ENCODE results near the gene GRPR.
"Not testable (repeated sequence)": the region's sequence is repeated elsewhere in the genome, so short reads cannot be mapped to it uniquely, and the experiment has no call there.

The GRPR gene

GRCh38 chrX:16142246-16142558, 18.8 kb downstream of the GRPR start:
- H3K27ac ChIP-seq = no peak overlapping the region
- TF ChIP-seq, protein P1, sequence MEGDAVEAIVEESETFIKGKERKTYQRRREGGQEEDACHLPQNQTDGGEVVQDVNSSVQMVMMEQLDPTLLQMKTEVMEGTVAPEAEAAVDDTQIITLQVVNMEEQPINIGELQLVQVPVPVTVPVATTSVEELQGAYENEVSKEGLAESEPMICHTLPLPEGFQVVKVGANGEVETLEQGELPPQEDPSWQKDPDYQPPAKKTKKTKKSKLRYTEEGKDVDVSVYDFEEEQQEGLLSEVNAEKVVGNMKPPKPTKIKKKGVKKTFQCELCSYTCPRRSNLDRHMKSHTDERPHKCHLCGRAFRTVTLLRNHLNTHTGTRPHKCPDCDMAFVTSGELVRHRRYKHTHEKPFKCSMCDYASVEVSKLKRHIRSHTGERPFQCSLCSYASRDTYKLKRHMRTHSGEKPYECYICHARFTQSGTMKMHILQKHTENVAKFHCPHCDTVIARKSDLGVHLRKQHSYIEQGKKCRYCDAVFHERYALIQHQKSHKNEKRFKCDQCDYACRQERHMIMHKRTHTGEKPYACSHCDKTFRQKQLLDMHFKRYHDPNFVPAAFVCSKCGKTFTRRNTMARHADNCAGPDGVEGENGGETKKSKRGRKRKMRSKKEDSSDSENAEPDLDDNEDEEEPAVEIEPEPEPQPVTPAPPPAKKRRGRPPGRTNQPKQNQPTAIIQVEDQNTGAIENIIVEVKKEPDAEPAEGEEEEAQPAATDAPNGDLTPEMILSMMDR (IDR thresholded peaks at IDR 0.05) = no peak
- no peak overlapping the region for H3K4me3 ChIP-seq
- no peak for DNase-seq (ENCODE audit: low spot score)

- TF ChIP-seq, protein P1 (IDR thresholded peaks at IDR 0.05) = no peak
- no peak for DNase-seq (ENCODE audit: low spot score)
- no peak overlapping the region for H3K27ac ChIP-seq
- no peak overlapping the region for H3K4me3 ChIP-seq
Measured at GRCh38 chrX:16143968-16144367, 20.6 kb downstream of the GRPR start.

GRCh38 chrX:16144420-16144819, 21.1 kb downstream of the GRPR start:
- DNase-seq (ENCODE audit: low spot score) = no peak
- TF ChIP-seq, protein P1 (IDR thresholded peaks at IDR 0.05) = no peak
- no peak overlapping the region for H3K4me3 ChIP-seq
- H3K27ac ChIP-seq = no peak overlapping the region

- DNase-seq (ENCODE audit: low spot score); H3K27ac ChIP-seq; H3K4me3 ChIP-seq: not testable (repeated sequence)
Measured at GRCh38 chrX:16145093-16145492, 21.7 kb downstream of the GRPR start.

DNA sequence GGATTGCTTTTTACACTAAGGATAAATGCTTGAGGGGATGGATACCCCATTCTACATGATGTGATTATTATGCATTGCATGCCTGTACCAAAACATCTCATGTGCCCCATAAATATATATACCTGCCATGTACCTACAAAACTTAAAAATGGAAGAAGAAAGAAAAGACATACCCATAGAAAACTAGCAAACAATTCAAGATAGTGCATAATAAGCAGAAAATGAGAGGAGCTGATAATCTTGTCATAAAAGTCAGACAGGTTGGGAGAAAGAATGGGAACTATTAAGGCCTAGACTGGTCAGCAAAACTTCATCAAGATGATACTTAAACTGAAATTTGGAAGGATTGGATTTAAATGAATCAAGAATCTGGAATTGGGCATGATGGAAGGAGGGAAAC, 22.3 kb downstream of the GRPR start:
- DNase-seq (ENCODE audit: low spot score) = no peak
- Histone ChIP-seq H3K4me3 (no peak overlapping the region), H3K27ac (no peak overlapping the region)
- TF ChIP-seq, protein P1 (IDR thresholded peaks at IDR 0.05) = no peak

DNA sequence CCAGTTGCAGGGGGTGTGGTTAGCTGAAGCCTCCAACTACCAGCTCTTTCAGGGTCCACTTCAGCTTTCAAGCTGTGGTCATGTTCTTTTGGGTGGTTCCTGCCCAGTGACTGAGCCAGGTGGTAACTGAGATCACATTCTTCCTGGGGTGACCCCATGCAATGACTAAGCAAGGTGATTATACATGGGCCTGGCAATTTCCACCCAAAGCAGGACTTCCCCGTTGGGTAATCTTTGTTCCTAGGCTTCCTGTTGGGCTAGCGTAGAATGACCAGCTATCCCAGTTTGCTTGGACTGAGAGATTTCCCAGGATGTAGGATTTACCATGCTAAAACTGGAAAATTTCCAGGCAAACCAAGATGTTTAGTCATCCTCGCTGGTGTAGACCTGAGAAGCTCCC, 25.5 kb downstream of the GRPR start:
- TF ChIP-seq, protein P1 (IDR thresholded peaks at IDR 0.05) = no peak
- H3K4me3 ChIP-seq = no peak overlapping the region
- DNase-seq (ENCODE audit: low spot score) = no peak
- H3K27ac ChIP-seq = no peak overlapping the region

- TF ChIP-seq, protein P1 (IDR thresholded peaks at IDR 0.05) = no peak
- H3K4me3 ChIP-seq = no peak overlapping the region
- no peak overlapping the region for H3K27ac ChIP-seq
- no peak for DNase-seq (ENCODE audit: low spot score)
Measured at GRCh38 chrX:16155581-16156096, 32.3 kb downstream of the GRPR start.

Measured in coronary artery (tissue), 2 donors.